Measurements from ENCODE around the gene FAM47E. TPM values are rescaled to one million over a fixed set of nuclear protein-coding genes. Genes with fewer than 3 reads are reported as not detected.
"Not testable (repeated sequence)": the region's sequence is repeated elsewhere in the genome, so short reads cannot be mapped to it uniquely, and the experiment has no call there.

The FAM47E gene
- total RNA-seq, 1 donor from 2014 or later, result 0.49 TPM

GRCh38 chr4:76238236-76238635 lies 13.3 kb upstream of the FAM47E start:
- Histone ChIP-seq H3K9me3 (no peaks in the 10 kb centered on the region), H3K27me3 (no peaks in the 10 kb centered on the region), H3K36me3 (no peaks in the 10 kb centered on the region), H3K4me1 (peaks cover 13% of the 10 kb centered on the region), H3K4me3 (no peak overlapping the region), H3K27ac (no peak overlapping the region)
- no peak for DNase-seq (ENCODE audit: extremely low spot score in 2 of 2)
- intact Hi-C loops (cut with DNase I), result no loop called here
- TF ChIP-seq POLR2AphosphoS5 (IDR thresholded peaks at IDR 0.05; ENCODE audit: insufficient read depth in 1 of 2, low read depth in 1 of 2), result no peak
- no peak for TF ChIP-seq POLR2A (IDR thresholded peaks at IDR 0.05)
- no peak for TF ChIP-seq CTCF (IDR thresholded peaks at IDR 0.05)

GRCh38 chr4:76238701-76239100 lies 12.8 kb upstream of the FAM47E start:
- intact Hi-C loops (cut with DNase I), result no loop called here
- H3K27me3 ChIP-seq, result no peaks in the 10 kb centered on the region
- no peak overlapping the region for H3K27ac ChIP-seq
- TF ChIP-seq POLR2A (IDR thresholded peaks at IDR 0.05) (no peak), POLR2AphosphoS5 (IDR thresholded peaks at IDR 0.05; ENCODE audit: insufficient read depth in 1 of 2, low read depth in 1 of 2) (no peak), CTCF (IDR thresholded peaks at IDR 0.05) (no peak)
- H3K4me1 ChIP-seq, result peaks cover 8% of the 10 kb centered on the region
- DNase-seq (ENCODE audit: extremely low spot score in 2 of 2), result no peak
- H3K9me3 ChIP-seq, result no peaks in the 10 kb centered on the region
- no peak overlapping the region for H3K4me3 ChIP-seq
- no peaks in the 10 kb centered on the region for H3K36me3 ChIP-seq

GRCh38 chr4:76240236-76240635 lies 11.3 kb upstream of the FAM47E start:
- no peak overlapping the region for H3K4me3 ChIP-seq
- TF ChIP-seq CTCF (IDR thresholded peaks at IDR 0.05), result no peak
- no peak for TF ChIP-seq POLR2AphosphoS5 (IDR thresholded peaks at IDR 0.05; ENCODE audit: insufficient read depth in 1 of 2, low read depth in 1 of 2)
- no peak for TF ChIP-seq POLR2A (IDR thresholded peaks at IDR 0.05)
- DNase-seq (ENCODE audit: extremely low spot score in 2 of 2), result no peak
- no peak overlapping the region for H3K27ac ChIP-seq
- no peaks in the 10 kb centered on the region for H3K27me3 ChIP-seq
- intact Hi-C loops (cut with DNase I), result loop anchor here (1.0 kb wide), 1 partner anchor 12 kb away; no protein-coding TSS in a partner anchor
- no peaks in the 10 kb centered on the region for H3K4me1 ChIP-seq
- no peaks in the 10 kb centered on the region for H3K9me3 ChIP-seq
- H3K36me3 ChIP-seq, result no peaks in the 10 kb centered on the region

GRCh38 chr4:76243877-76244276 lies 7.6 kb upstream of the FAM47E start:
- H3K4me1 ChIP-seq; H3K9me3 ChIP-seq; H3K36me3 ChIP-seq; intact Hi-C loops (cut with DNase I); H3K27me3 ChIP-seq; H3K27ac ChIP-seq; DNase-seq (ENCODE audit: extremely low spot score in 2 of 2); H3K4me3 ChIP-seq: not testable (repeated sequence)

GRCh38 chr4:76246025-76246424 lies 5.5 kb upstream of the FAM47E start:
- TF ChIP-seq POLR2AphosphoS5 (IDR thresholded peaks at IDR 0.05; ENCODE audit: insufficient read depth in 1 of 2, low read depth in 1 of 2), result no peak
- no peak for TF ChIP-seq CTCF (IDR thresholded peaks at IDR 0.05)
- TF ChIP-seq POLR2A (IDR thresholded peaks at IDR 0.05), result no peak
- H3K27me3 ChIP-seq, result no peaks in the 10 kb centered on the region
- H3K36me3 ChIP-seq, result no peaks in the 10 kb centered on the region
- intact Hi-C loops (cut with DNase I), result no loop called here
- H3K9me3 ChIP-seq, result no peaks in the 10 kb centered on the region
- no peaks in the 10 kb centered on the region for H3K4me1 ChIP-seq
- DNase-seq (ENCODE audit: extremely low spot score in 2 of 2), result no peak
- H3K27ac ChIP-seq, result no peak overlapping the region
- H3K4me3 ChIP-seq, result no peak overlapping the region

- Histone ChIP-seq H3K27me3 (no peaks in the 10 kb centered on the region), H3K36me3 (no peaks in the 10 kb centered on the region), H3K4me3 (no peak overlapping the region), H3K4me1 (peaks cover 6% of the 10 kb centered on the region), H3K9me3 (no peaks in the 10 kb centered on the region), H3K27ac (no peak overlapping the region)
- intact Hi-C loops (cut with DNase I), result no loop called here
- TF ChIP-seq CTCF (IDR thresholded peaks at IDR 0.05) (no peak), POLR2AphosphoS5 (IDR thresholded peaks at IDR 0.05; ENCODE audit: insufficient read depth in 1 of 2, low read depth in 1 of 2) (no peak), POLR2A (IDR thresholded peaks at IDR 0.05) (no peak)
- no peak for DNase-seq (ENCODE audit: extremely low spot score in 2 of 2)
Observed at GRCh38 chr4:76246852-76247251, 4.7 kb upstream of the FAM47E start.
